GM12891 (cell line): ENCODE data around the gene RASA3.

Experiments
- PAX5 ChIP-seq: IDR thresholded peaks from 2 replicates; pipeline ENCODE4 v1.6.1; 2011; ENCODE audit warnings: low read length, moderate library complexity, mild to moderate bottlenecking; ENCODE audit not compliant: insufficient read depth, severe bottlenecking
- POLR2A ChIP-seq: IDR thresholded peaks from 2 replicates; pipeline ENCODE4 v1.6.1; 2011; ENCODE audit warnings: low read depth, low read length, control low read depth
- POLR2AphosphoS5 ChIP-seq: IDR thresholded peaks from 2 replicates; pipeline ENCODE4 v1.6.1; 2011; ENCODE audit warnings: low read depth, low read length, control low read depth
- SPI1 ChIP-seq: IDR thresholded peaks from 2 replicates; pipeline ENCODE4 v1.6.1; 2011; ENCODE audit warnings: low read depth, low read length, control low read depth
- TAF1 ChIP-seq: IDR thresholded peaks from 2 replicates; pipeline ENCODE4 v1.6.1; 2011; ENCODE audit warnings: low read depth, low read length, control low read depth

DNA sequence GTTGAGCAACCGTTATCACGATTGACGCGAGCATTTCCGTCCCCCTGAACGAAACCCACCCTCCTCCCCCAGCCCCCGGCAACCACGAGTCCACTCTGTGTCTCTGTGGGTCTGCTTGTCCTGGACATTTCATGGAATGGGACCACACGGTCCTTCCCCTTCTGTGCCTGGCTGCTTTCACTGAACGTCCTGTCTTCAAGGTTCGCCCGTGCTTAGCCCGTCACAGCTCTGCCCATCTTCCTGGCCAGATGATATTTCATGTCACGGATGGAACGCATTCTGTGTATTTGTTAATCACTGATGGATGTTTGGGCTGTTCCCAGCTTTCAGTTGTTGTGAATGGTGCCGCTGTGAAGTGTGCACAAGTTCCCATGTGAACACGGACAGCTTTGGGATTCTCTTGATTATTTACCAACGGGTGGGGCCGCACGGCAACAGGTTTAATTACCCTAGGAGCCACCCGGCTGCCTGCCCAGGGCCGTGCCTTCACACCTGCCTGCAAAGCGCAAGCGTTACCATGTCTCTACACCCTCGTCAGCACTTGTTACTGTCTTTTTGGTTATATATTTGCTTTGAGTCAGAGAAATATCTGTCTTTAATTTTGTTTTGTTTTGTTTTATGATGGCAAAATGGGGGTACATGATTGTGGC, 42.5 kb downstream of the RASA3 start:
- no peak for TF ChIP-seq POLR2AphosphoS5
- TF ChIP-seq POLR2A: no peak
- TF ChIP-seq SPI1: no peak
- TF ChIP-seq TAF1: no peak
- TF ChIP-seq PAX5: no peak
